ENCODE results near the gene UQCR10. TPM values are rescaled to one million over a fixed set of nuclear protein-coding genes. Genes with fewer than 3 reads are reported as not detected.
"Not testable (repeated sequence)": the region's sequence is repeated elsewhere in the genome, so short reads cannot be mapped to it uniquely, and the experiment has no call there.

The UQCR10 gene
- total RNA-seq, 2 donors from 2014 or later: 62.4 to 63.4 TPM

DNA sequence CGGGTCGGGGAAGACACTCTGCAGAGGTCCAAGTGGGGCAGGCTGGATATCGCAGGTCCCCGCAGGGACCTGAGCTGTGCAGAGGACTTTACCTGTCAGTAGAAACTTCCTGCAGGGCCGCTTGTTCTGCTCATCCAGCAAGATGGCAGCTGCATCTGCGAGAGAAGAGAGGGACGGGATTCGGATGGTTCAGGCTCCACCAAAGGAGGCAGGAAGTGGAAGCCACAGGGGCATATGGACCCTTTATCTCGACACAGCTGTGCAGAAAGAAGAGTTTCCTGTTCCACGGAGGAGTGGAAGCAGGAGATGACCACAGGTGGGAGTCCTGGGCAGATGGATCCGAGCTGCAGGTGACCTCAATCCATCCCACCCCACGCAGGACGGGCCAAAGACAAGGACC lies 24.8 kb upstream of the UQCR10 start:
- DNase-seq (no peak), ATAC-seq (replicated peaks in 1 of 2) (no peak)
- no peaks in the 10 kb centered on the region for H3K9me3 Mint-ChIP-seq
- H3K36me3 Mint-ChIP-seq (ENCODE audit: insufficient read depth in 2 of 2): peaks cover 0 to 2% of the 10 kb centered on the region in 2 donors
- no peak overlapping the region for H3K4me3 Mint-ChIP-seq
- no peaks in the 10 kb centered on the region for H3K27me3 Mint-ChIP-seq (ENCODE audit: low read depth)
- H3K27ac Mint-ChIP-seq: no peak overlapping the region
- no peaks in the 10 kb centered on the region for H3K4me1 Mint-ChIP-seq (ENCODE audit: low read depth)

- Mint-ChIP-seq H3K27me3 (ENCODE audit: low read depth) (no peaks in the 10 kb centered on the region), H3K4me3 (no peak overlapping the region), H3K36me3 (ENCODE audit: insufficient read depth in 2 of 2) (peaks cover 0 to 2% of the 10 kb centered on the region in 2 donors), H3K9me3 (no peaks in the 10 kb centered on the region), H3K27ac (no peak overlapping the region), H3K4me1 (ENCODE audit: low read depth) (no peaks in the 10 kb centered on the region)
- DNase-seq (no peak), ATAC-seq (replicated peaks in 1 of 2) (no peak)
Observed at GRCh38 chr22:29744902-29745301, 22.3 kb upstream of the UQCR10 start.

- H3K4me1 Mint-ChIP-seq (ENCODE audit: low read depth): peaks cover 19% of the 10 kb centered on the region
- H3K27me3 Mint-ChIP-seq (ENCODE audit: low read depth): no peaks in the 10 kb centered on the region
- no peaks in the 10 kb centered on the region for H3K9me3 Mint-ChIP-seq
- H3K36me3 Mint-ChIP-seq (ENCODE audit: insufficient read depth in 2 of 2): peaks cover 0 to 2% of the 10 kb centered on the region in 2 donors
- no peak overlapping the region for H3K4me3 Mint-ChIP-seq
- H3K27ac Mint-ChIP-seq: no peak overlapping the region
- no peak for ATAC-seq (replicated peaks in 1 of 2)
- DNase-seq: no peak
Observed at GRCh38 chr22:29747832-29748231, 19.3 kb upstream of the UQCR10 start.

- no peak overlapping the region for H3K27ac Mint-ChIP-seq
- peaks cover 0 to 2% of the 10 kb centered on the region in 2 donors for H3K36me3 Mint-ChIP-seq (ENCODE audit: insufficient read depth in 2 of 2)
- H3K4me1 Mint-ChIP-seq (ENCODE audit: low read depth): peaks cover 19% of the 10 kb centered on the region
- no peaks in the 10 kb centered on the region for H3K9me3 Mint-ChIP-seq
- DNase-seq (no peak), ATAC-seq (replicated peaks in 1 of 2) (no peak)
- no peak overlapping the region for H3K4me3 Mint-ChIP-seq
- no peaks in the 10 kb centered on the region for H3K27me3 Mint-ChIP-seq (ENCODE audit: low read depth)
Observed at GRCh38 chr22:29748248-29748893, 18.8 kb upstream of the UQCR10 start.

- no peak for ATAC-seq (replicated peaks in 1 of 2)
- peaks cover 19% of the 10 kb centered on the region for H3K4me1 Mint-ChIP-seq (ENCODE audit: low read depth)
- H3K27me3 Mint-ChIP-seq (ENCODE audit: low read depth): no peaks in the 10 kb centered on the region
- no peak for DNase-seq
- H3K27ac Mint-ChIP-seq: no peak overlapping the region
- H3K36me3 Mint-ChIP-seq (ENCODE audit: insufficient read depth in 2 of 2): peaks cover 0 to 2% of the 10 kb centered on the region in 2 donors
- no peaks in the 10 kb centered on the region for H3K9me3 Mint-ChIP-seq
- no peak overlapping the region for H3K4me3 Mint-ChIP-seq
Observed at GRCh38 chr22:29750029-29750428, 17.1 kb upstream of the UQCR10 start.

- peak overlapping the region; percentile 63 for H3K27ac Mint-ChIP-seq
- ATAC-seq (replicated peaks in 1 of 2) (no peak), DNase-seq (no peak)
- peaks cover 19% of the 10 kb centered on the region for H3K4me1 Mint-ChIP-seq (ENCODE audit: low read depth)
- no peaks in the 10 kb centered on the region for H3K9me3 Mint-ChIP-seq
- no peaks in the 10 kb centered on the region for H3K36me3 Mint-ChIP-seq (ENCODE audit: insufficient read depth in 2 of 2)
- no peak overlapping the region for H3K4me3 Mint-ChIP-seq
- no peaks in the 10 kb centered on the region for H3K27me3 Mint-ChIP-seq (ENCODE audit: low read depth)
Observed at GRCh38 chr22:29750559-29751538, 16.3 kb upstream of the UQCR10 start.

DNA sequence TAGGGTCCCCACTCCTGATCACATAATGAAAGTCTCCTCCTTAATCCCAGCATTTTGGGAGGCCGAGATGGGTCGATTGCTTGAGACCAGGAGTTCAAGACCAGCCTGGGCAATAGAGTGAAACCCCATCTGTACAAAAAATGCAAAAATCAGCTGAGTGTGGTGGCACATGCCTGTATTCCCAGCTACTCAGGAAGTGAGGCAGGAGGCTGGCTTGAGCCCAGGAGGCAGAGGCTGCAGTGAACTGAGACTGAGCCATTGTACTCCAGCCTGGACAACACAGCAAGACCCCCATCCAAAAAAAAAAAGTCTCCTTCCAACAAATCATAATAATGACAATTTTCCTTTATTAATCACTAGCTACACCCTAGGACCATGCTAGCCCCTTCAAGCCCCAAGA lies 15.5 kb upstream of the UQCR10 start:
- peaks cover 19% of the 10 kb centered on the region for H3K4me1 Mint-ChIP-seq (ENCODE audit: low read depth)
- no peaks in the 10 kb centered on the region for H3K9me3 Mint-ChIP-seq
- no peak overlapping the region for H3K27ac Mint-ChIP-seq
- no peaks in the 10 kb centered on the region for H3K27me3 Mint-ChIP-seq (ENCODE audit: low read depth)
- H3K36me3 Mint-ChIP-seq (ENCODE audit: insufficient read depth in 2 of 2): no peaks in the 10 kb centered on the region
- H3K4me3 Mint-ChIP-seq: no peak overlapping the region
- ATAC-seq (replicated peaks in 1 of 2) (no peak), DNase-seq (no peak)

DNA sequence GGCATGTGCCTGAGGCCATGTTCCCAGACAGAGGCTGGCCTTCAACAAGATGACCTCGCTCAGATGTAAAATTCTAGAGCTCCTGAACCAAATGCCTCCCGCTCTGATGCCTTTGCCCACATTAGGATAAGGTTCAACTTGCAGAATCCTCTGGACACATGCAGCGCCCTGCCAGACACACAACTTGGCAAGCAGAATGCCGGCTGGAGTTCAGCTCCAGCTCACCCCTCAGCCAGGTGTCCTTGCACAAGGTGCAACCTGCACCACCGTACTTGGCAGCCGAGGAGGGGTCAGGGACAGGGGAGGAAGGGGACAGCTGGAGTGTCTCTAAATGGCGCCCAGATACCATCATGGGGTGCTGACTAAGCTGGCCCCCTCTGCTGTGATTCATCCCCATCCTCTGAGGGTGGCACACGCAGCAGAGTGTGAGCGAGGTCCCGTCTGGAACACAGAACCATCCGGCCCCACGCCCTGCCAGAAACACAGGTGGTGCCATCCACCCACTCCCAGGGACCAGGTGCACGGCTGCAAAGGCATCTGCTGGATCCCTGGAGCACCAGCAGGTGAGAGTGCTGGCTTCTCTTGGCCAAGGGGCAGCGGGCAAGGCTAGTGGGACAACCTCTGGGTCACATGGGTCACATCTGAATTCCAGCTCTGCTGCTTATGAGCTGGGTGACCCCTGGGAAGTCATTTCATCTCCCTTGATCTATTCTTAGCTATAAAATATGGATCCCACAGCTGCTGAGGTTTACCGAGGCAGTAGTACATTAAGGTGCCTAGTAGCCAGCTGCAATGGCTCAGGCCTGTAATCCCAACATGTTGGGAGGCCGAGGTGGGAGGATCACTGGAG lies 13.1 kb upstream of the UQCR10 start:
- Mint-ChIP-seq H3K27ac (no peak overlapping the region), H3K27me3 (ENCODE audit: low read depth) (no peaks in the 10 kb centered on the region), H3K4me1 (ENCODE audit: low read depth) (peaks cover 19% of the 10 kb centered on the region), H3K9me3 (no peaks in the 10 kb centered on the region), H3K36me3 (ENCODE audit: insufficient read depth in 2 of 2) (no peaks in the 10 kb centered on the region), H3K4me3 (no peak overlapping the region)
- DNase-seq (no peak), ATAC-seq (replicated peaks in 1 of 2) (no peak)

GRCh38 chr22:29754658-29755395 lies 12.3 kb upstream of the UQCR10 start:
- not testable (repeated sequence) for H3K36me3 Mint-ChIP-seq (ENCODE audit: insufficient read depth in 2 of 2); DNase-seq; H3K27ac Mint-ChIP-seq; H3K9me3 Mint-ChIP-seq; H3K27me3 Mint-ChIP-seq (ENCODE audit: low read depth); H3K4me3 Mint-ChIP-seq; ATAC-seq (replicated peaks in 1 of 2)
- peaks cover 19% of the 10 kb centered on the region for H3K4me1 Mint-ChIP-seq (ENCODE audit: low read depth)

DNA sequence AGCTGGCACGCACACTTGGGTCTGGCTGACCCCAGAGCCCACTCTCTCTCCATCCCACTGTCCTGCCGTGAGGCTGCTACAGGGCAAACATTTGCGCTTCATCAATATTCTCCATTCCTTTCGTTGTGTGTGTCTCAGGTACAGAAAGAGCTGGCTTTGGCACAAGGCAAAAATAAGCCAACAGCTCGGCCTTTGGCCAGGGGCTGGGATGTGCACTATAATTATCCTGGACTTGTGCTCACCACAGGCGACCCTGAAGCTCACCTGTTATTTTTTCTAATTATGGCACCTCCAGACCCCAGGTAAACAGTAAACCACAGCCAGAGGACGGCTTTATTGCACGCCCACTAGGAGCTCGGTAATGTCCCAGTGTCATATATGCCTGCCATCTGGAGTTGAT lies 11.3 kb upstream of the UQCR10 start:
- no peak for ATAC-seq (replicated peaks in 1 of 2)
- H3K4me1 Mint-ChIP-seq (ENCODE audit: low read depth): peaks cover 9% of the 10 kb centered on the region
- H3K27ac Mint-ChIP-seq: no peak overlapping the region

DNA sequence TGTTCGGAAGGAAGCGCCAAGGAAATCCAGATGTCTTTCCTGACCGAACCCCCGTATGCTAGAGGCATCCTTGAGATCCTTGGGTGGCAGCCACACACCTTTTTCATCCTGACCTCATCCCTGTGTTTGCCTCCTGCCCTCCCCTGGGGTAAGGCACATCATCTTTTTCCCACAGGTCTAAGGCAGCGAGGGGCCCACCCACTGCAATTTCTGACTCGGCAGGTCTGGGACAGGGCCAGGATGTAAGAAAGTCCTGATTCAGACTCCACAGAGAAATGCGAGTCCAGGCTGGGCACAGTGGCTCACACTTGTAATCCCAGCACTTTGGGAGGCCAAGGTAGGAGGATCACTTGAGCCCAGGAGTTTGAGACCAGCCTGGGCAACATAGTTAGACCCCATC lies 10.8 kb upstream of the UQCR10 start:
- Mint-ChIP-seq H3K4me3 (no peak overlapping the region), H3K27me3 (ENCODE audit: low read depth) (no peaks in the 10 kb centered on the region), H3K27ac (no peak overlapping the region), H3K36me3 (ENCODE audit: insufficient read depth in 2 of 2) (no peaks in the 10 kb centered on the region), H3K4me1 (ENCODE audit: low read depth) (peaks cover 8% of the 10 kb centered on the region), H3K9me3 (no peaks in the 10 kb centered on the region)
- ATAC-seq (replicated peaks in 1 of 2) (no peak), DNase-seq (no peak)

More for the DNA sequence above, 11.3 kb upstream of the UQCR10 start:
- Mint-ChIP-seq H3K4me3 (no peak overlapping the region), H3K36me3 (ENCODE audit: insufficient read depth in 2 of 2) (no peaks in the 10 kb centered on the region), H3K9me3 (no peaks in the 10 kb centered on the region), H3K27me3 (ENCODE audit: low read depth) (no peaks in the 10 kb centered on the region)
- DNase-seq: no peak

DNA sequence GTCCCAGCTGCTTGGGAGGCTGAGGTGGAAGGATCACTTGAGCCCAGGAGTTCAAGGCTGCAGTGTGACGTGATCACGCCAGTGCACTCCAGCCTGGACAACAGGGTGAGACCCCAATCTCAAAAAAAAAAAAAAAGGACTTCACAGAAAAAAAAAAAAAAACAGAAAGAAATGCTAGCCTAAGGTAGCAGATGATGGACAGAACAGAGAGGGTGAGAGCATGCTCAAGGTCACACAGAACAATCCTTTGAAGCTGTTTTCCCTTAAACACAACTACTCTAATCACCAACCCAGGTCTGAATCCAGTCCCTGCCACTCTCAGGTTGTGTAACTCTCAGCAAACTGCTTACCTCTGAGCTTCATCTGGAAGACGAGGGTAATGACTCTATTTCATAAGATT lies 10.1 kb upstream of the UQCR10 start:
- Mint-ChIP-seq H3K9me3 (no peaks in the 10 kb centered on the region), H3K36me3 (ENCODE audit: insufficient read depth in 2 of 2) (no peaks in the 10 kb centered on the region), H3K27ac (no peak overlapping the region), H3K27me3 (ENCODE audit: low read depth) (no peaks in the 10 kb centered on the region), H3K4me1 (ENCODE audit: low read depth) (peaks cover 5% of the 10 kb centered on the region), H3K4me3 (no peak overlapping the region)
- DNase-seq (no peak), ATAC-seq (replicated peaks in 1 of 2) (no peak)
